Karpas-422 (cell line): Measurements from ENCODE around the gene CACNA2D3. TPM values are rescaled to one million over a fixed set of nuclear protein-coding genes. Genes with fewer than 3 reads are reported as not detected.

Experiments
- DNase-seq: peaks from one replicate; pipeline ENCODE4 v3.0.0-alpha.2; 2015
- H2AFZ ChIP-seq: fragments of 200-600 bp; sonication (generic); 2 replicates; pipeline ENCODE4 v1.6.1; 2014; ENCODE audit warnings: antibody characterized with exemption, low read length, mixed read lengths
- H3K27ac ChIP-seq: fragments of 200-600 bp; sonication (generic); 2 replicates; pipeline ENCODE4 v1.5.1; 2014; ENCODE audit warnings: mild to moderate bottlenecking, low read length, moderate library complexity
- H3K27me3 ChIP-seq: fragments of 200-600 bp; sonication (generic); 2 replicates; pipeline ENCODE4 v1.6.1; 2014; ENCODE audit warnings: low read length, mixed read lengths
- H3K36me3 ChIP-seq: fragments of 200-600 bp; sonication (generic); 2 replicates; pipeline ENCODE4 v1.6.1; 2014; ENCODE audit warnings: low read length, mixed read lengths; ENCODE audit not compliant: insufficient read depth
- H3K4me1 ChIP-seq: fragments of 200-600 bp; sonication (generic); 2 replicates; pipeline ENCODE4 v1.6.1; 2014; ENCODE audit warnings: mild to moderate bottlenecking, low read length, mixed read lengths
- H3K4me2 ChIP-seq: fragments of 200-600 bp; sonication (generic); 2 replicates; pipeline ENCODE4 v1.6.1; 2014; ENCODE audit warnings: low read length, low read depth, mild to moderate bottlenecking; ENCODE audit not compliant: poor library complexity, severe bottlenecking
- H3K4me3 ChIP-seq: fragments of 200-600 bp; sonication (generic); 2 replicates; pipeline ENCODE4 v1.5.1; 2014; ENCODE audit warnings: mild to moderate bottlenecking, antibody characterized with exemption, low read length, mixed read lengths
- H3K79me2 ChIP-seq: fragments of 200-600 bp; sonication (generic); 2 replicates; pipeline ENCODE4 v1.6.1; 2014; ENCODE audit warnings: mild to moderate bottlenecking, low read length, mixed read lengths
- H3K9ac ChIP-seq: fragments of 200-600 bp; sonication (generic); 2 replicates; pipeline ENCODE4 v1.6.0; 2014; ENCODE audit warnings: low read length
- H3K9me2 ChIP-seq: fragments of 200-600 bp; sonication (generic), shearing (Covaris generic); replicated peaks from 2 replicates; pipeline ENCODE4 v1.6.0; 2014; ENCODE audit warnings: mild to moderate bottlenecking, low read length, moderate library complexity; ENCODE audit not compliant: insufficient read depth
- H3K9me3 ChIP-seq: fragments of 300-700, 200-600 bp; sonication (generic); 2 replicates; pipeline ENCODE4 v1.6.1; 2014; ENCODE audit warnings: low read length, mixed read lengths
- H4K20me1 ChIP-seq: fragments of 200-600 bp; sonication (generic); 2 replicates; pipeline ENCODE4 v1.6.1; 2014; ENCODE audit warnings: mild to moderate bottlenecking, antibody characterized with exemption, low read length, low read depth; ENCODE audit not compliant: insufficient read depth
- total RNA-seq: library from RNA; depleted of rRNA; stranded (reverse); fragments of >200 nt; shearing (Covaris generic); gene quantifications from 2 replicates; pipeline ENCODE4 v1.2.3, GENCODE V29; 2014; ENCODE audit warnings: low replicate concordance

Gene CACNA2D3
- total RNA-seq, 1 experiment from 2014 or later: not detected

GRCh38 chr3:54257125-54257720 is 134.9 kb downstream of the CACNA2D3 start:
- Histone ChIP-seq H4K20me1 (no peaks in the 10 kb centered on the region), H3K9me2 (no peaks in the 10 kb centered on the region), H3K4me3 (no peak overlapping the region), H3K4me1 (no peaks in the 10 kb centered on the region), H3K36me3 (no peaks in the 10 kb centered on the region), H3K9ac (no peak overlapping the region), H3K9me3 (no peaks in the 10 kb centered on the region), H2AFZ (no peak overlapping the region), H3K27me3 (no peaks in the 10 kb centered on the region; the same call in 1 of the 2 replicates), H3K27ac (no peak overlapping the region), H3K79me2 (no peaks in the 10 kb centered on the region), H3K4me2 (no peak overlapping the region)
- no peak for DNase-seq

- no peak overlapping the region for H3K9ac ChIP-seq
- H3K9me2 ChIP-seq: no peaks in the 10 kb centered on the region
- no peaks in the 10 kb centered on the region for H3K4me1 ChIP-seq
- no peak overlapping the region for H3K27ac ChIP-seq
- H3K79me2 ChIP-seq: no peaks in the 10 kb centered on the region
- DNase-seq: no peak
- no peaks in the 10 kb centered on the region for H4K20me1 ChIP-seq
- no peak overlapping the region for H3K4me3 ChIP-seq
- H2AFZ ChIP-seq: no peak overlapping the region
- H3K4me2 ChIP-seq: no peak overlapping the region
- no peaks in the 10 kb centered on the region for H3K36me3 ChIP-seq
- no peaks in the 10 kb centered on the region; the same call in 1 of the 2 replicates for H3K27me3 ChIP-seq
- H3K9me3 ChIP-seq: no peaks in the 10 kb centered on the region
Measured at GRCh38 chr3:54259636-54260035, 137.3 kb downstream of the CACNA2D3 start.

- Histone ChIP-seq H3K36me3 (no peaks in the 10 kb centered on the region), H3K4me2 (no peak overlapping the region), H3K4me3 (no peak overlapping the region), H3K79me2 (no peaks in the 10 kb centered on the region), H3K9me2 (no peaks in the 10 kb centered on the region), H4K20me1 (no peaks in the 10 kb centered on the region), H3K9me3 (no peaks in the 10 kb centered on the region), H3K9ac (no peak overlapping the region), H3K27ac (no peak overlapping the region), H3K4me1 (no peaks in the 10 kb centered on the region), H3K27me3 (no peaks in the 10 kb centered on the region; the same call in 1 of the 2 replicates), H2AFZ (no peak overlapping the region)
- DNase-seq: no peak
Measured at GRCh38 chr3:54261141-54261540, 138.8 kb downstream of the CACNA2D3 start.

DNA sequence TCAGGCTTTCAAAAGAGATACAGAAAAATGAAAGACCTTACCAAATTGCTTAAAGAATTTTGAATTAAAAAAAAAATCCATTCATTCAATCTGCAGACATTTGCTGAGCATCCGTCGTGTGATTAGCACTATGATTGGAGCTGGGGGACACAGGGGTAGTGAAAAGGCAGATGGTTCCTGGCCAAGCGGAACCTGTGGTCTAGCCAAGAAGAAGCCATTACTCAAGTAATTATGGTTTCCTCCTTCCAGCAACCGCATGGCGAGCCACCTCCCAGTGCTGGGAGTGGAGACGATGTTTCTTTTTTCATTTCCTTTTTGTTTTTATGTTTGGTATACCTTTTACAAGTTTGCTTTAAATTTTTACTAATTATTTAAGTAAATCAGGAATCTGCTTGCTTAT is 140.2 kb downstream of the CACNA2D3 start:
- H3K4me1 ChIP-seq: no peaks in the 10 kb centered on the region
- H2AFZ ChIP-seq: no peak overlapping the region
- no peaks in the 10 kb centered on the region; the same call in 1 of the 2 replicates for H3K27me3 ChIP-seq
- no peaks in the 10 kb centered on the region for H4K20me1 ChIP-seq
- DNase-seq: no peak
- no peak overlapping the region for H3K27ac ChIP-seq
- H3K4me2 ChIP-seq: no peak overlapping the region
- H3K9me3 ChIP-seq: no peaks in the 10 kb centered on the region
- no peaks in the 10 kb centered on the region for H3K9me2 ChIP-seq
- no peak overlapping the region for H3K9ac ChIP-seq
- H3K4me3 ChIP-seq: no peak overlapping the region
- H3K79me2 ChIP-seq: no peaks in the 10 kb centered on the region
- H3K36me3 ChIP-seq: no peaks in the 10 kb centered on the region

- Histone ChIP-seq H3K9me2 (no peaks in the 10 kb centered on the region), H3K4me2 (no peak overlapping the region), H3K36me3 (no peaks in the 10 kb centered on the region), H3K4me1 (no peaks in the 10 kb centered on the region), H3K4me3 (no peak overlapping the region), H3K27me3 (no peaks in the 10 kb centered on the region; the same call in 1 of the 2 replicates), H4K20me1 (no peaks in the 10 kb centered on the region), H3K27ac (no peak overlapping the region), H2AFZ (no peak overlapping the region), H3K9ac (no peak overlapping the region), H3K9me3 (no peaks in the 10 kb centered on the region), H3K79me2 (no peaks in the 10 kb centered on the region)
- no peak for DNase-seq
Measured at GRCh38 chr3:54262946-54263345, 140.6 kb downstream of the CACNA2D3 start.

DNA sequence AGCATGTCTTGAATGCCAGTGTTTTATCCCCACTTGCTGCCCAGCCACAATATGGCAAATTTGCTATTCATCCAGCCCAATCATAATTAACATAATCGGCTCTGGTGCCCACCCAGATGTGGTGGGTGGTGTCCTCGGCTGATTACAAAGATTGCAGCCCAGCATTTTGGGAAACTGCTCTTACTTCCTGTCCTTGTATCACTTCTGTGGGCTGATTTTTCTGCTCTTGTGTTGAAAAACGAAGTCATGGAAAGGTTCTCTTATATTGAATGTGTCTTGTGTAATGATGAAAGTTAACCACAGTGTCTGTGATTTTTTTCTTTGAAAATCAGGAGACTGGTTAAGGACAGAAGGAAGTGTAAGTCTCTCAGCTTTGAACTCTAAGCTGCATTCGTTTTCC is 141.7 kb downstream of the CACNA2D3 start:
- no peaks in the 10 kb centered on the region for H3K36me3 ChIP-seq
- no peaks in the 10 kb centered on the region for H3K9me2 ChIP-seq
- H3K27ac ChIP-seq: no peak overlapping the region
- no peaks in the 10 kb centered on the region for H3K79me2 ChIP-seq
- no peaks in the 10 kb centered on the region for H3K9me3 ChIP-seq
- DNase-seq: no peak
- H3K4me3 ChIP-seq: no peak overlapping the region
- H3K9ac ChIP-seq: no peak overlapping the region
- H3K4me2 ChIP-seq: no peak overlapping the region
- no peak overlapping the region for H2AFZ ChIP-seq
- no peaks in the 10 kb centered on the region for H3K4me1 ChIP-seq
- no peaks in the 10 kb centered on the region for H4K20me1 ChIP-seq
- H3K27me3 ChIP-seq: no peaks in the 10 kb centered on the region; the same call in 1 of the 2 replicates

DNA sequence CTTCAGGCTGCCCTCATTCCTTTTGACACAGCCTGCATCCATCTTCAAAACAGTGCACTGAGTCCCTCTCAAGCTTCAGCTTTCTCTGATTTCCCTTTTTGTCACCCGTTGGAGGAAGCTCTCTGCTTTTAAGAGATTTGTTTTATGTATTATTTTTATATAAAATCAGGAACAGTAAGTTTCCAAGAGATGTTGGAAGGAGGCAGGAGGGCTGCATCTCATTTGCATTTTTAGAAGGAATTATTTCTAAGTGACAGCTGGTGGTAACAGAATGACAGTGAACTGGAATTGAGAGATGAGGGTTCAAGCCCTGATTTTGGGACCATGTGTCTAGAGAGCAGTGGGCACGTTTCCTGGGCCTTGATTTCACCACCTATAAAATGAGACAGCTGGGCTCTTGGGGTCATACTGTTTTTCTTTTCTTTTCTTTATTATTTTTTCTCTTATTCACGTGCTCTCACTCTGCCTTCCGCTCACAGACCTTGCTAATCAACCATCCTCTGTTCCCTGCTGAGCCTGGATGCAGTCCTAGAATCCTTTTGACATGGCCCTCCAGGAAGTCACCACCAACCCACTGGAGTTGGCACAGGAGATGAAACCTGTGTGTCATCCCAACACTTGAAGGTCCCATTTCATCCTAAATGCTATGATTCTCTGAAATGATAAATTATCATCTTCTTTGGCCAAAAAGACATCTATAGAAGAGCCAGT is 148.6 kb downstream of the CACNA2D3 start:
- no peak for DNase-seq
- Histone ChIP-seq H3K36me3 (no peaks in the 10 kb centered on the region), H3K4me2 (no peak overlapping the region), H3K4me1 (no peaks in the 10 kb centered on the region), H3K9me2 (no peaks in the 10 kb centered on the region), H3K79me2 (no peaks in the 10 kb centered on the region), H3K9me3 (no peaks in the 10 kb centered on the region), H3K9ac (no peak overlapping the region), H3K27me3 (no peaks in the 10 kb centered on the region), H3K27ac (no peak overlapping the region), H3K4me3 (no peak overlapping the region), H4K20me1 (no peaks in the 10 kb centered on the region), H2AFZ (no peak overlapping the region)

DNA sequence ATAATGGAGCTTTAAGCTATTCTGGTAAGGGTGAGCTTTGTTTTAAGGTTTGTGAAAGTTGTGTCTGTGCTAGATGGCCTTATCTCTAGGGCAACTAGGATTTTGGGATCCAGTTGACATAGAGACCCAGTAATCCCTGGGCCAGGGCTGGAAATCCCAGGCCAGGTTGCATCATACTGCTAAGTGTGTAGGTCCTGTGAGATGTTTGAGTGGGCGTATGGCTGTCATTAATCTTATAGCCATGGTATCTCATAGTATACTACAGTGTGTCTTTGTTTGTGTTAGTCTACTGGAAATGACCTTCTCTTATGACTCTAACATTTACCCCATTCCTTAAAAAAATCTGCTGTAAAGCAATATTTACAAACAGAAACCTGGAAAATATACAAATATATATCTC is 151.4 kb downstream of the CACNA2D3 start:
- H3K79me2 ChIP-seq: no peaks in the 10 kb centered on the region
- H3K27ac ChIP-seq: no peak overlapping the region
- no peaks in the 10 kb centered on the region for H3K36me3 ChIP-seq
- H3K4me2 ChIP-seq: no peak overlapping the region
- no peak for DNase-seq
- no peak overlapping the region for H2AFZ ChIP-seq
- H3K4me1 ChIP-seq: no peaks in the 10 kb centered on the region
- H3K9me2 ChIP-seq: no peaks in the 10 kb centered on the region
- no peak overlapping the region for H3K4me3 ChIP-seq
- no peaks in the 10 kb centered on the region for H4K20me1 ChIP-seq
- no peaks in the 10 kb centered on the region for H3K27me3 ChIP-seq
- H3K9ac ChIP-seq: no peak overlapping the region
- no peaks in the 10 kb centered on the region for H3K9me3 ChIP-seq
